K562 (cell line): ENCODE data around the gene IPP. TPM values are rescaled to one million over a fixed set of nuclear protein-coding genes. Genes with fewer than 3 reads are reported as not detected.

Experiments used
- ARID2 ChIP-seq: fragments of 450-650 bp; IDR thresholded peaks from 2 replicates; pipeline ENCODE4 v1.6.1; 2017; ENCODE audit warnings: antibody characterized with exemption, mild to moderate bottlenecking
- FOXJ3 ChIP-seq: sonication (generic); formaldehyde crosslinking; IDR thresholded peaks from 2 replicates; pipeline ENCODE4 v1.4.0; 2020; ENCODE audit warnings: mild to moderate bottlenecking, missing genetic modification reagents
- HDGF ChIP-seq: fragments of 450-650 bp; IDR thresholded peaks from 2 replicates; pipeline ENCODE4 v1.6.1; 2016
- MCM7 ChIP-seq, 2 experiments: fragments of 450-650 bp; IDR thresholded peaks; 2 replicates each; pipeline ENCODE4 v1.6.1; 2016 to 2018
- TAF1 ChIP-seq: IDR thresholded peaks from 2 replicates; pipeline ENCODE4 v1.6.1; 2011; ENCODE audit warnings: mild to moderate bottlenecking, low read length, moderate library complexity; ENCODE audit not compliant: insufficient read depth, control insufficient read depth, severe bottlenecking; ENCODE audit errors: extremely low read depth
- ZBED1 ChIP-seq: IDR thresholded peaks from 2 replicates; pipeline ENCODE4 v1.6.1; 2014
- ZNF436 ChIP-seq: fragments of 250-450, 450-650 bp; sonication (Bioruptor Pico); formaldehyde crosslinking; IDR thresholded peaks from 2 replicates; pipeline ENCODE4 v1.7.0; 2020; ENCODE audit warnings: mild to moderate bottlenecking
- polyA plus RNA-seq, 8 experiments: library from polyadenylated mRNA; depleted of rRNA in 4 of 8; stranded (reverse) in 5 of 8; unstranded in 3 of 8; fragments of >200 nt; fragmentation: Nextera tagmentation in 2 of 8; fragmentation: Illumina TruSeq in 1 of 8; extraction: Ambion mirVana in 2 of 8; extraction: Trizol in 1 of 8; gene quantifications; 2 replicates each; pipeline versions ENCODE4 v1.2.1 to v1.2.3, GENCODE V29; 2011 to 2014; ENCODE audit warnings: inconsistent platforms in 1 of 8, missing spikeins in 1 of 8
- total RNA-seq, 7 experiments: library from RNA; depleted of rRNA in 6 of 7; stranded (reverse); fragments of >200 nt in 6 of 7; fragmentation: Illumina TruSeq in 2 of 7; extraction: Trizol in 2 of 7; gene quantifications; 2 replicates each; pipeline versions ENCODE4 v1.2.1 to v1.2.3, GENCODE V29; 2011 to 2021; ENCODE audit warnings: low replicate concordance in 1 of 7
- TF ChIP-seq, protein P1 (sequence below): sonication (generic); formaldehyde crosslinking; IDR thresholded peaks from 2 replicates; pipeline ENCODE4 v1.8.0; 2022; ENCODE audit warnings: missing genetic modification reagents, mild to moderate bottlenecking, borderline replicate concordance
- TF ChIP-seq, protein P2 (sequence below): sonication (generic); formaldehyde crosslinking; IDR thresholded peaks from 2 replicates; pipeline ENCODE4 v1.8.0; 2022; ENCODE audit warnings: mild to moderate bottlenecking, missing genetic modification reagents
- TF ChIP-seq, protein P3 (sequence below), 3 experiments: fragments of 200-800 bp in 1 of 3; sonication (Bioruptor generic) in 1 of 3; sonication (generic) in 1 of 3; formaldehyde crosslinking in 1 of 3; IDR thresholded peaks; 2 replicates each; pipeline versions ENCODE4 v1.6.1 to v1.8.0; 2016 to 2022; ENCODE audit warnings: mild to moderate bottlenecking in 2 of 3, missing compliant biosample characterization in 2 of 3, missing genetic modification characterization in 2 of 3, missing genetic modification reagents in 1 of 3
- TF ChIP-seq, protein P4 (sequence below): fragments of 250-450 bp; sonication (Bioruptor Pico); IDR thresholded peaks from 2 replicates; pipeline ENCODE4 v1.8.0; 2021; ENCODE audit warnings: mild to moderate bottlenecking, moderate library complexity
- TF ChIP-seq, protein P5 (sequence below): IDR thresholded peaks from 3 replicates; pipeline ENCODE4 v1.6.1; 2011; ENCODE audit warnings: borderline replicate concordance, mild to moderate bottlenecking, moderate library complexity; ENCODE audit not compliant: insufficient read length; ENCODE audit errors: extremely low read depth
- TF ChIP-seq, protein P6 (sequence below): fragments of 450-650 bp; IDR thresholded peaks from 2 replicates; pipeline ENCODE4 v1.7.1; 2018; ENCODE audit warnings: mild to moderate bottlenecking, low read depth; ENCODE audit not compliant: partially characterized antibody

IPP gene
- total and polyA plus RNA-seq, 9 of the 15 experiments (the other 6 are each of a cell fraction or from before 2014, with no cell fraction given), result 6.9 to 15.1 (median 9.7) TPM

DNA sequence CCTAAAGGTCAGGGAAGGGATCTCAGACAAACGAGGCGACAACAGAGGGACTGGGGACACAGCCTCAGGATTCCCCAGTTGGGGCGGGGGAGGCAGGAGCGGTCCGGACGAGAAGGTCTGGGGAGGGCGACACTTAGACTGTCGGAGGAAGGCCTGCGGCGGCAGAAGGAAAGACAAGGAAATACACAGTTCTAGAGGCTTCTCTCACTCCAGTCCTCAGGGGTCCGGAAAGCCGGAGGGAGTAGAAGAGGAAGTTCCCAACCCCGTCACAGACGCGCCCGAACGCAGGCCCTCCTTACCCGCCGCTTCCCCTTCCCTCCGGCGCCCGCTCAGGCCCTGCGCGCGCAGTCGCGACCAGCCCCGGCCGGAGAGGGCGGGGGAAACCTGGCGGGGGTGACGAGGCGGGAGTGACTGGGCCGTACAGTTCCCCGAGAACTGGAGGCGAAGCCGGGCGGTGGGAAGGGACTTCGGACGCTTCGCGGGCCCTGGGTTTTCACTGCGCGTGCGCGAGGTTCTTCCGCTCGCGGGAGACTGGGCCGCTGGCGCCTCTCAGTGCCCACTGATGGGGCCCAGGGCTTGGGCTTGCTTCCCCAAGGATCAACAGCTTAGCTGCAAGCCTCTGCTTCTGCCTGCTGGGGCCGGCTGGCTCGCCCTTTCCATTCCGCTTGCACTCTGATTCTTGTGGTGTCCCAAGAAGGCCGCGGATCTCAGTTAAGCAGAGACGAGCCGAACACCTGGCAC is at the start of gene IPP (continued):
- TF ChIP-seq, protein P1, sequence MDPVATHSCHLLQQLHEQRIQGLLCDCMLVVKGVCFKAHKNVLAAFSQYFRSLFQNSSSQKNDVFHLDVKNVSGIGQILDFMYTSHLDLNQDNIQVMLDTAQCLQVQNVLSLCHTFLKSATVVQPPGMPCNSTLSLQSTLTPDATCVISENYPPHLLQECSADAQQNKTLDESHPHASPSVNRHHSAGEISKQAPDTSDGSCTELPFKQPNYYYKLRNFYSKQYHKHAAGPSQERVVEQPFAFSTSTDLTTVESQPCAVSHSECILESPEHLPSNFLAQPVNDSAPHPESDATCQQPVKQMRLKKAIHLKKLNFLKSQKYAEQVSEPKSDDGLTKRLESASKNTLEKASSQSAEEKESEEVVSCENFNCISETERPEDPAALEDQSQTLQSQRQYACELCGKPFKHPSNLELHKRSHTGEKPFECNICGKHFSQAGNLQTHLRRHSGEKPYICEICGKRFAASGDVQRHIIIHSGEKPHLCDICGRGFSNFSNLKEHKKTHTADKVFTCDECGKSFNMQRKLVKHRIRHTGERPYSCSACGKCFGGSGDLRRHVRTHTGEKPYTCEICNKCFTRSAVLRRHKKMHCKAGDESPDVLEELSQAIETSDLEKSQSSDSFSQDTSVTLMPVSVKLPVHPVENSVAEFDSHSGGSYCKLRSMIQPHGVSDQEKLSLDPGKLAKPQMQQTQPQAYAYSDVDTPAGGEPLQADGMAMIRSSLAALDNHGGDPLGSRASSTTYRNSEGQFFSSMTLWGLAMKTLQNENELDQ (CRISPR knock-in tag), result 0 out of 2 replicates have a peak, but pooled peaks have one; percentile 59
- TF ChIP-seq MCM7 (IDR thresholded peaks at IDR 0.05), result no peak
- TF ChIP-seq, protein P2, sequence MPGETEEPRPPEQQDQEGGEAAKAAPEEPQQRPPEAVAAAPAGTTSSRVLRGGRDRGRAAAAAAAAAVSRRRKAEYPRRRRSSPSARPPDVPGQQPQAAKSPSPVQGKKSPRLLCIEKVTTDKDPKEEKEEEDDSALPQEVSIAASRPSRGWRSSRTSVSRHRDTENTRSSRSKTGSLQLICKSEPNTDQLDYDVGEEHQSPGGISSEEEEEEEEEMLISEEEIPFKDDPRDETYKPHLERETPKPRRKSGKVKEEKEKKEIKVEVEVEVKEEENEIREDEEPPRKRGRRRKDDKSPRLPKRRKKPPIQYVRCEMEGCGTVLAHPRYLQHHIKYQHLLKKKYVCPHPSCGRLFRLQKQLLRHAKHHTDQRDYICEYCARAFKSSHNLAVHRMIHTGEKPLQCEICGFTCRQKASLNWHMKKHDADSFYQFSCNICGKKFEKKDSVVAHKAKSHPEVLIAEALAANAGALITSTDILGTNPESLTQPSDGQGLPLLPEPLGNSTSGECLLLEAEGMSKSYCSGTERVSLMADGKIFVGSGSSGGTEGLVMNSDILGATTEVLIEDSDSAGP (CRISPR knock-in tag), result no peak
- no peak for TF ChIP-seq ZNF436 (CRISPR knock-in tag)
- TF ChIP-seq, protein P3, sequence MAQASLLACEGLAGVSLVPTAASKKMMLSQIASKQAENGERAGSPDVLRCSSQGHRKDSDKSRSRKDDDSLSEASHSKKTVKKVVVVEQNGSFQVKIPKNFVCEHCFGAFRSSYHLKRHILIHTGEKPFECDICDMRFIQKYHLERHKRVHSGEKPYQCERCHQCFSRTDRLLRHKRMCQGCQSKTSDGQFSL (CRISPR knock-in tag; IDR thresholded peaks at IDR 0.05), result no peak
- TF ChIP-seq, protein P3 (tag; IDR thresholded peaks at IDR 0.05), result no peak
- peak; percentile 88 for TF ChIP-seq TAF1
- TF ChIP-seq, protein P4, sequence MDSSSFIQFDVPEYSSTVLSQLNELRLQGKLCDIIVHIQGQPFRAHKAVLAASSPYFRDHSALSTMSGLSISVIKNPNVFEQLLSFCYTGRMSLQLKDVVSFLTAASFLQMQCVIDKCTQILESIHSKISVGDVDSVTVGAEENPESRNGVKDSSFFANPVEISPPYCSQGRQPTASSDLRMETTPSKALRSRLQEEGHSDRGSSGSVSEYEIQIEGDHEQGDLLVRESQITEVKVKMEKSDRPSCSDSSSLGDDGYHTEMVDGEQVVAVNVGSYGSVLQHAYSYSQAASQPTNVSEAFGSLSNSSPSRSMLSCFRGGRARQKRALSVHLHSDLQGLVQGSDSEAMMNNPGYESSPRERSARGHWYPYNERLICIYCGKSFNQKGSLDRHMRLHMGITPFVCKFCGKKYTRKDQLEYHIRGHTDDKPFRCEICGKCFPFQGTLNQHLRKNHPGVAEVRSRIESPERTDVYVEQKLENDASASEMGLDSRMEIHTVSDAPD (CRISPR knock-in tag), result no peak
- no peak for TF ChIP-seq HDGF
- peak; percentile 52; the same call in 1 of the 2 replicates for TF ChIP-seq ZBED1
- TF ChIP-seq, protein P5, sequence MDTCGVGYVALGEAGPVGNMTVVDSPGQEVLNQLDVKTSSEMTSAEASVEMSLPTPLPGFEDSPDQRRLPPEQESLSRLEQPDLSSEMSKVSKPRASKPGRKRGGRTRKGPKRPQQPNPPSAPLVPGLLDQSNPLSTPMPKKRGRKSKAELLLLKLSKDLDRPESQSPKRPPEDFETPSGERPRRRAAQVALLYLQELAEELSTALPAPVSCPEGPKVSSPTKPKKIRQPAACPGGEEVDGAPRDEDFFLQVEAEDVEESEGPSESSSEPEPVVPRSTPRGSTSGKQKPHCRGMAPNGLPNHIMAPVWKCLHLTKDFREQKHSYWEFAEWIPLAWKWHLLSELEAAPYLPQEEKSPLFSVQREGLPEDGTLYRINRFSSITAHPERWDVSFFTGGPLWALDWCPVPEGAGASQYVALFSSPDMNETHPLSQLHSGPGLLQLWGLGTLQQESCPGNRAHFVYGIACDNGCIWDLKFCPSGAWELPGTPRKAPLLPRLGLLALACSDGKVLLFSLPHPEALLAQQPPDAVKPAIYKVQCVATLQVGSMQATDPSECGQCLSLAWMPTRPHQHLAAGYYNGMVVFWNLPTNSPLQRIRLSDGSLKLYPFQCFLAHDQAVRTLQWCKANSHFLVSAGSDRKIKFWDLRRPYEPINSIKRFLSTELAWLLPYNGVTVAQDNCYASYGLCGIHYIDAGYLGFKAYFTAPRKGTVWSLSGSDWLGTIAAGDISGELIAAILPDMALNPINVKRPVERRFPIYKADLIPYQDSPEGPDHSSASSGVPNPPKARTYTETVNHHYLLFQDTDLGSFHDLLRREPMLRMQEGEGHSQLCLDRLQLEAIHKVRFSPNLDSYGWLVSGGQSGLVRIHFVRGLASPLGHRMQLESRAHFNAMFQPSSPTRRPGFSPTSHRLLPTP, result no peak
- TF ChIP-seq, protein P6, sequence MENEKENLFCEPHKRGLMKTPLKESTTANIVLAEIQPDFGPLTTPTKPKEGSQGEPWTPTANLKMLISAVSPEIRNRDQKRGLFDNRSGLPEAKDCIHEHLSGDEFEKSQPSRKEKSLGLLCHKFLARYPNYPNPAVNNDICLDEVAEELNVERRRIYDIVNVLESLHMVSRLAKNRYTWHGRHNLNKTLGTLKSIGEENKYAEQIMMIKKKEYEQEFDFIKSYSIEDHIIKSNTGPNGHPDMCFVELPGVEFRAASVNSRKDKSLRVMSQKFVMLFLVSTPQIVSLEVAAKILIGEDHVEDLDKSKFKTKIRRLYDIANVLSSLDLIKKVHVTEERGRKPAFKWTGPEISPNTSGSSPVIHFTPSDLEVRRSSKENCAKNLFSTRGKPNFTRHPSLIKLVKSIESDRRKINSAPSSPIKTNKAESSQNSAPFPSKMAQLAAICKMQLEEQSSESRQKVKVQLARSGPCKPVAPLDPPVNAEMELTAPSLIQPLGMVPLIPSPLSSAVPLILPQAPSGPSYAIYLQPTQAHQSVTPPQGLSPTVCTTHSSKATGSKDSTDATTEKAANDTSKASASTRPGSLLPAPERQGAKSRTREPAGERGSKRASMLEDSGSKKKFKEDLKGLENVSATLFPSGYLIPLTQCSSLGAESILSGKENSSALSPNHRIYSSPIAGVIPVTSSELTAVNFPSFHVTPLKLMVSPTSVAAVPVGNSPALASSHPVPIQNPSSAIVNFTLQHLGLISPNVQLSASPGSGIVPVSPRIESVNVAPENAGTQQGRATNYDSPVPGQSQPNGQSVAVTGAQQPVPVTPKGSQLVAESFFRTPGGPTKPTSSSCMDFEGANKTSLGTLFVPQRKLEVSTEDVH, result peak; percentile 25
- no peak; the same call in 1 of the 2 replicates for TF ChIP-seq ARID2
- TF ChIP-seq FOXJ3 (CRISPR knock-in tag), result no peak
